Inferior parietal cortex (tissue), 1 donor: Measurements from ENCODE around the gene NEU4.
"Not testable (repeated sequence)": the region's sequence is repeated elsewhere in the genome, so short reads cannot be mapped to it uniquely, and the experiment has no call there.

Source experiments
- DNase-seq: peaks from one replicate; pipeline ENCODE4 v3.0.0-alpha.2; 2016; ENCODE audit errors: extremely low spot score

Gene NEU4

DNA sequence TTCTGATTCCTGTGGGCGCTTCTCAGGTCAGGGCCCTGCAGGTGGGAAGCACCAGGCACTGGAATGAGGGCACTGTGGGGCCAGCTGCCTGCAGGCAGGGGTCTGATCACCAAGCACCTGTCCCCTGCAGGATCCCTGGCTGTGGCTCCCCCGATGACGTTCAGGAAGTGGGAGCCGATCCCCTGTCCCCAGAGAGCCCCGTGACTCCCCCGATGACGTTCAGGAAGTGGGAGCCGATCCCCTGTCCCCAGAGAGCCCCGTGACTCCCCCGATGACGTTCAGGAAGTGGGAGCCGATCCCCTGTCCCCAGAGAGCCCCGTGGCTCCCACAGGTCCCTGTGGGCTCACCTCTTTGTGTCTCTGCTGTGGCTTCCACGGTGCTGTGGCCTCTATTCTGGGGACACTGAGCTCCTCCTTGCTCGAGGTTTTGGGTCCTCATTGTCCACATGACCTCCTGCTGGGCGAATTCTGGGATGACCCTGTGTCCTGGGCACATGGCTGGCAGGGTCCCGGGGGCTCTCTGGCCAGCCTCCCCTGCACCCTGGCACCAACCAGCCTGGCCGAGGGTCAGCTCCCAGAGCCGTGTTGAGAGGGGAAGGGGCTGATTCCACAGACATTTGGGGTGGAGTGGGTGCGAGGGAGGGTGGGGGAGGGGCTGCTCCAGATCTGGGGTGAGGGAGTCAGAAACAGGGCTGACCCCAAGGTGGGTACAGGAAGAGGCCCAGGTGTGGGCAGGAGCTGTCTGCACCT lies 4.8 kb downstream of the NEU4 start:
- no peak for DNase-seq

- no peak for DNase-seq
These were observed 5.3 kb downstream of the NEU4 start for GRCh38 chr2:241814393-241814642.

GRCh38 chr2:241814643-241815476 lies 5.9 kb downstream of the NEU4 start:
- DNase-seq: no peak

- DNase-seq: no peak
These were observed 6.8 kb downstream of the NEU4 start for GRCh38 chr2:241815477-241816430.

GRCh38 chr2:241816431-241817121 lies 7.6 kb downstream of the NEU4 start:
- no peak for DNase-seq

GRCh38 chr2:241817126-241817820 lies 8.3 kb downstream of the NEU4 start:
- DNase-seq: no peak

DNA sequence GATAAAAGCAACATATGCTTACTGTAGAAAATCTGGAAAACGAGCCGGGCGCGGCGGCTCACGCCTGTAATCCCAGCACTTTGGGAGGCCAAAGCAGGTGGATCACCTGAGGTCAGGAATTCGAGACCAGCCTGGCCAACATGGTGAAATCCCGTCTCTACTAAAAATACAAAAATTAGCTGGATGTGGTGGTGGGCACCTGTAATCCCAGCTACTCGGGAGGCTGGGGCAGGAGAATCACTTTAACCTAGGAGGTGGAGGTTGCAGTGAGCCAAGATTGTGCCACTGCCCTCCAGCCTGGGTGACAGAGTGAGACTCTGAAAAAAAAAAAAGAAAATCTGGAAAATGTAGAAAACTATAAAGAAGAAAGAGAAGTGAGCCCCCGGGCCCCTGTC lies 8.8 kb downstream of the NEU4 start:
- DNase-seq: not testable (repeated sequence)

GRCh38 chr2:241818229-241818942 lies 9.4 kb downstream of the NEU4 start:
- DNase-seq: no peak

DNA sequence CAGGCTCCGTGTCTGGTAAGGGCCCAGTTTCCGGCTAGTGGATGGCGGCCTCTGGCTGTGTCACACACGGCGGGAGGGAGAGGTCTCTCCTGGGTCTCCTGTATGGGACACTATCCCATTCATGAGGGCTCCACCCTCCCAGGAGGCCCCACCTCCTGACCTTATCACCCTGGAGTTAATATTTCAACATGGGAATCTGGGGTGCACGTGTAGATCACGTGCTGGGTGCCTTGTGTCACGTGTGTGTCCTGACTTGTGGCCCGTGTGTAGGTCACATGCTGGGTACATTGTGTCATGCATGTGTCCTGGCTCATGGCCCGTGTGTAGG lies 9.9 kb downstream of the NEU4 start:
- no peak for DNase-seq

- DNase-seq: not testable (repeated sequence)
These were observed 11.1 kb downstream of the NEU4 start for GRCh38 chr2:241819947-241820624.

DNA sequence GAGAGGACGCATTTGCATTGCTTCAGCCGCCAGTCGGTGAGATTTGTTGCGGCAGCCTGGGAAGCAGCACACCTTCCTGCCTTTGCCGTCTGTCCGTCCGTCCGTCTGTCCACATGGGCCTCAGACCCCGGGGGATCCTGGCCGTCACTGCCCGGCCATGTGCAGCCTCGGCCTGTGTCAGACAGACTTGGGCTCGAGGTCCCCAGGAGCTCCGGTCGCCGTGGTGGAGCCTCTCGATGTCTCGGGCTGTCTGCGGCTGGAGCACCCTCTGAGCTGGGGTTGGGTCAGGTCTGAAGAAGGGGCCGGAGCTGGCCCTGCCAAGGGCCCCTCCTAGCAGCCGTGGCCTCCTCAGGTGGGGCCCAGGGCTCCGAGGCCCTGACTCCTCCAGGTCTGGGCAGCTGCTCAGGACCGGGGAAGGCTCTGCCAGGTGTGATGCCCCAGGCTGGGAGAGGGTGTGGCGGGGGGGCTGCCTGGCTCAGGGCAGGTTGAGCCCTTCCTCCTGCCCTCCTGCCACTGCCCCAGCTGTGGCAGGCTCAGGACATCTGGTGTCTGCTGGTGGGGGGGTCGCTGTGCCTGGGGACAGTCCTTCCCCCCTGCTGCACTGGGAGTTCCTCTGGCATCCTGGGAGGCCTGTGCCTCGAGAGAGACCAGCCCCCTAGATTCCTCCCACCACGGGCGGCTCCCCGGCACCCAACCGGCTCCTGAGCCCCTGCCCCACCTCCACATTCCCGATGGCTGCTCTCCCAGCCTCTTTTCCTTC lies 11.8 kb downstream of the NEU4 start:
- no peak for DNase-seq

DNA sequence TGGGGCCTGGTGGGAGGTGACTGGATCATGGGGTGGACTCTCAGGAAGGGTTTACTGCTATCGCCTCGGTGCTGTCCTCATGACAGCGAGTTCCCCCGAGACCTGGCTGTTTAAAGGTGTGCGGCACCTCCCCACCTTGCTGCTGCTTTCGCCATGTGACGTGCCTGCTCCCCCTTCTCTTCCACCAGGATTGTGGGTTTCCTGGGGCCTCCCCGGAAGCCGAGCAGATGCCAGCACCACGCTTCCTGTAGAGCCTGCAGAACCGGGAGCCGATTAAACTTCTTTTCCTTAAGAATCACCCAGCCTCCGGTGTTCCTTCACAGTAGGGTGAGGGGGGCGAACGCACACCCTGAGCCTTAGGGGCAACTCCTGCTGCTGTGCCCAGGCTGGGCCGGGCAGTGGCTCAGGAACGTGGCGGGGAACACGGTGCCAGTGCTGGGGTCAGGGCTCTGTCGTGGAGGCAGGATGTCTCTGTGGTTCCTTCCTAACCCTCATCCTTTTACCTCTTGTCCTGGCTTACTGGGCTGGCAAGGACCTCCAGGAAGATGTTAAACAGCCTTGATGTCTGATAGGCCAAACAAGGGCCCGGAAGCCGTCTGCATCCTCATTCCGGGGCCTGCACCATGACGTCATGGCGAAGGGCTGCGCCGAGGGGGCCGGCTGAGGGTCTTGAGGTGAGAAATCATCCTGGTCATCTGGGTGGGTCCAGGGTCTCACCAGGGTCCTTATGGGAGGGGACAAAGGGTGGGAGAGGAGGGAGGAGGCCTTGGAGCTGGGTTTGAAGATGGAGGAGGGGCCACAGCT lies 12.7 kb downstream of the NEU4 start:
- no peak for DNase-seq

- no peak for DNase-seq
These were observed 13.3 kb downstream of the NEU4 start for GRCh38 chr2:241822264-241822623.

DNA sequence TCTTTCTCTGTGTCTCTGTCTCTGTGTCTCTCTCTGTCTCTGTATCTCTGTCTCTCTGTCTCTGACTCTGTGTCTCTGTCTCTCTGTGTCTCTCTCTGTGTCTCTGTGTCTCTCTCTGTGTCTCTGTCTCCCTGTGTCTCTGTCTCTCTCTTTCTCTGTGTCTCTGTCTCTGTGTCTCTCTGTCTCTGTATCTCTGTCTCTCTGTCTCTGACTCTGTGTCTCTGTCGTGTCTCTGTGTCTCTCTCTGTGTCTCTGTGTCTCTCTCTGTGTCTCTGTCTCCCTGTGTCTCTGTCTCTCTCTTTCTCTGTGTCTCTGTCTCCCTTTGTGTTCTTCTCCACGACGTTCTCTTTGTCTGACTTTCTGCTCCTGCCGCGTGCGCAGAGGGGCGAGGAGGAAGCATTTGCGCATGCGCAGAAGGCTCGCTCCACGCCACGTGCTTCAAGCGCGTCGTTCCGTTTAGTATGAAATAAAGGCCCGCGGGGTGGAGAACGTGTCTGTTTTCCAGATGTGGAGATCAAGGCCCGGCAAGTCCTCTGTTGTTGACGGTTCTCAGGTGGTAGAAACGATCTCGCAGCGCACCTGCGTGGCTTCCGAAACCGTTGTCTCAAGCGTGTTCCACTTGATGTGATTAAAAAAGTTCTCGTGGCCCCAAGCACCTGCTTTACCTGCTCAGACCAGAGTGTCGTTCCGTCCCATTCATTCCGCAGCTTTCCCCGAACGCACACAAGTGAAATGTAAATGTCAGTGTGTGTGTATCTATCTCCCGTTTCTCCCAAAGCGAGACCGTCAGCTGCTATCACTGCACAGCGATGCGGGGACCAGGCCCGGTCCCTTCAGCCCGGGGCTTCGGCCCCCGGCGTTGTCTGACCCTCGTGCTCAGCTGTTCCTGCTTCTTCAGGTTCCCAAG lies 14.8 kb downstream of the NEU4 start:
- not testable (repeated sequence) for DNase-seq

DNA sequence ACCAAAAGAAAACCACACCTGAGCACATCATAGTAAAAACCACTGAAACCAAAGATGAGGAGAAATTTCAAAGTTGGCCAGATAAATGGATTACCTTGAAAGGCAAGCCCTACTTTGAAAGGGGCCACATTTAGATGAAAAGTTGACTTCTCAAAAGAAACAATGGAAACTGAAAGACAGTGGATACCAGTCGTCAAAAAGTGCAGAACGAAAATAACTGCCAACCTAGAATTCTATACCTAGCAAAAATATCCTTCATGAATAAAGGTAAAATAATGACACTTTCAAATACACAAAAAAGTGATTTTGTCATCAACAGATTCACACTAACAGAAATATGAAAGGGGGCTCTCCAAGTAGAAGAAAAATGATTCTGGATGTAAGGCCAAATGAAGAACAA lies 18.4 kb downstream of the NEU4 start:
- DNase-seq: no peak

DNA sequence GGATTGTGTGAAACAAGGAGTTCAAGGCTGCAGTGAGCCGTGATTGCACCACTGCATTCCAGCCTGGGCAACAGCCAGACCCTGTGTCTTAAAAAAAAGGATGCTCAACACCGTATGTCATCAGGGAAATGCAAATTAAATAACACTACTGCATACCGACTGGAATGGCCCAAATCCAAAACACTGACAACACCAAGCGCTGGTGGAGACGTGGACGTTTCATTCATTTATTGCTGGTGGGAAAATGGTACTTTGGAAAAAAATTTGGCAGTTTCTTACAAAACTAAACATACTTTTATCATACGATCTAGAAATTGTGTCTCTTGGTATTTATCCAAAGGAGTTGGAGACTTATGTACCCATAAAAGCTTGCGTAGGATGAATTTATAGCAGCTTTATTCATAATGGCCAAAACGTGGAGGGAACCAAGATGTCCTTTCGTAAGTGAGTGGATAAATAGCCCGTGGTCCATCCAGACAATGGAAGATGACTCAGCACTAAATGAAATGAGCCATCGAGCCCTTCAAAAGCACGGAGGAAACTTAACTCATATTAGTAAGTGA lies 24.2 kb downstream of the NEU4 start:
- DNase-seq: no peak
